HG03039 (cell line): ENCODE data around the gene TMTC1.

Experiments used
- ATAC-seq: cut with Tn5 transposase; IDR thresholded peaks from one replicate; pipeline ENCODE4 v1.9.1; 2021; ENCODE audit warnings: mild to moderate bottlenecking, moderate library complexity; ENCODE audit not compliant: unreplicated experiment

The TMTC1 gene

GRCh38 chr12:29546000-29546399 lies 237.7 kb downstream of the TMTC1 start:
- no peak for ATAC-seq

- ATAC-seq, result peak; percentile 58
These were observed 238.7 kb downstream of the TMTC1 start for GRCh38 chr12:29545102-29545467.

GRCh38 chr12:29544428-29545101 lies 239.2 kb downstream of the TMTC1 start:
- ATAC-seq, result peak; percentile 10

GRCh38 chr12:29543036-29543435 lies 240.7 kb downstream of the TMTC1 start:
- no peak for ATAC-seq

GRCh38 chr12:29537298-29537697 lies 246.4 kb downstream of the TMTC1 start:
- ATAC-seq, result no peak

- no peak for ATAC-seq
These were observed 248.8 kb downstream of the TMTC1 start for GRCh38 chr12:29534935-29535334.

- no peak for ATAC-seq
These were observed 249.8 kb downstream of the TMTC1 start for GRCh38 chr12:29533815-29534489.

GRCh38 chr12:29531471-29531870 lies 252.3 kb downstream of the TMTC1 start:
- no peak for ATAC-seq

GRCh38 chr12:29530436-29530835 lies 253.3 kb downstream of the TMTC1 start:
- ATAC-seq, result no peak

GRCh38 chr12:29528161-29528560 lies 255.6 kb downstream of the TMTC1 start:
- ATAC-seq, result no peak

GRCh38 chr12:29521951-29522350 lies 261.8 kb downstream of the TMTC1 start:
- no peak for ATAC-seq

GRCh38 chr12:29519585-29520182 lies 264.1 kb downstream of the TMTC1 start:
- no peak for ATAC-seq

GRCh38 chr12:29518407-29518806 lies 265.3 kb downstream of the TMTC1 start:
- no peak for ATAC-seq

- no peak for ATAC-seq
These were observed 266.5 kb downstream of the TMTC1 start for GRCh38 chr12:29517264-29517663.

GRCh38 chr12:29516431-29516875 lies 267.3 kb downstream of the TMTC1 start:
- ATAC-seq, result no peak

GRCh38 chr12:29510591-29511185 lies 273.1 kb downstream of the TMTC1 start:
- no peak for ATAC-seq

- ATAC-seq, result no peak
These were observed 274.2 kb downstream of the TMTC1 start for GRCh38 chr12:29509503-29509902.

- no peak for ATAC-seq
These were observed 274.8 kb downstream of the TMTC1 start for GRCh38 chr12:29508949-29509348.

- ATAC-seq, result no peak
These were observed 278.6 kb downstream of the TMTC1 start for GRCh38 chr12:29505122-29505521.

GRCh38 chr12:29503283-29503682 lies 280.5 kb downstream of the TMTC1 start:
- no peak for ATAC-seq

GRCh38 chr12:29499235-29499634 lies 284.5 kb downstream of the TMTC1 start:
- no peak for ATAC-seq

- ATAC-seq, result no peak
These were observed 286.2 kb downstream of the TMTC1 start, which contains the start of gene OVCH1 for GRCh38 chr12:29497588-29497987. Gene OVCH1, minus strand, starts transcription at chr12:29497686. Its CDS starts 0 bp downstream, at chr12:29497686.
